Mucosa of rectum (tissue), 2 donors: ENCODE data around the gene BNIP5.

ENCODE experiments used
- H3K27ac ChIP-seq, 2 donors: one replicate each; pipeline ENCODE4 v1.7.0; 2013; ENCODE audit warnings: inconsistent platforms in 2 of 2, low read depth in 2 of 2, low read length in 2 of 2
- H3K27me3 ChIP-seq, 2 donors: one replicate each; pipeline ENCODE4 v1.7.0; 2013; ENCODE audit warnings: low read length in 2 of 2; ENCODE audit not compliant: control insufficient read depth in 2 of 2, insufficient read depth in 2 of 2
- H3K36me3 ChIP-seq, 2 donors: one replicate each; pipeline ENCODE4 v1.7.0; 2013; ENCODE audit warnings: low read length in 2 of 2; ENCODE audit not compliant: control insufficient read depth in 2 of 2, insufficient read depth in 2 of 2
- H3K4me1 ChIP-seq, 2 donors: one replicate each; pipeline ENCODE4 v1.7.0; 2013; ENCODE audit warnings: low read length in 2 of 2, mild to moderate bottlenecking in 1 of 2; ENCODE audit not compliant: control insufficient read depth in 2 of 2, insufficient read depth in 2 of 2
- H3K4me3 ChIP-seq, 2 donors: one replicate each; pipeline ENCODE4 v1.7.0; 2013; ENCODE audit warnings: low read length in 2 of 2
- H3K9ac ChIP-seq, 2 donors: one replicate each; pipeline ENCODE4 v1.7.0; 2013; ENCODE audit warnings: low read length in 2 of 2, low read depth in 1 of 2, mild to moderate bottlenecking in 1 of 2
- H3K9me3 ChIP-seq, 2 donors: one replicate each; pipeline ENCODE4 v1.7.0; 2013; ENCODE audit warnings: low read length in 2 of 2; ENCODE audit not compliant: control insufficient read depth in 2 of 2
- donor health status: healthy.
- donor health status: Normal muscosa, but diverticular disease.

The BNIP5 gene

DNA sequence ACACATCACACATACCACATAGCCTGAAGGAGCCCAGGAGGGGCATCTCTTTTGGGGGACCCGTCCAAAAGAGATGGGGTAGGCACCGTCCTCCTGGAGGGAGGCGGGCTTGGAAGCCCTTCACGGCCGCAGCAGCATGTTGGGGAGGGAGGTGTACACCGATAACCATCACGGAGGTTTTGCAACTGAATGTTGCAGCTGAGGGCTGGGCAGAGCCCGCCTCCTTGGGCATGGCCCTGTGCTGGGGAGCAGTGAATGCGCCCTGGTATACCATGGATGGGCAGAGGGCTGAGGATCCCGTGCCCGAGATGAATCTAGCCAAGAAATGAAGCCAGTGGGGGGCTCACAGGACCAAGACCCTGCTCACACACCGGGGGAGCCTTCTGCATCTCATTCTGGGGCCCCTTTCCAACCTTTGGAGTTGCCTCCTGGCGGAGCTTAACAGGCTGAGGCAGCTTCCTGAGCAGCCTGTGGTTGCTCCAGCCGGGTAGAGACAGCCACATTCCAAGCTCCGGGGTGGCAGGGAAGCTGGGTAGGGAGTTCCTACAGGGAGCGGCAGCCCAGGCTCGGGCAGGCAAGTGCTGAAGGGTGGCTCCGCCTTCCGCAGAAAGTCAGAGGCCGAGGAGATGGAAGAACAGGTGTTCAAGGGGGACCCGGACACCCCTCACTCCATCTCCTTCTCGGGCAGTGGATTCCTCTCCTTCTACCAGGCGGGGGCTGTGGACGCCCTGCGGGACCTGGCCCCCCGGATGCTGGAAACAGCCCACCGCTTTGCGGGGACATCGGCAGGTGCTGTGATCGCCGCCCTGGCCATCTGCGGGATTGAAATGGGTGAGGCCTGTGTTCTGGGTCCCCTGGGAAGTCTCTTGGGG lies 66.6 kb downstream of the BNIP5 start, which contains the start of gene PNPLA1:
TSS of gene PNPLA1 (plus strand) at position 227 of the 872 bp plus-strand sequence. CDS start at position 627, 400 bp downstream.
- H3K27ac ChIP-seq: no peak within 1 kb of the TSS
- H3K9ac ChIP-seq: no peak within 1 kb of the TSS
- peaks cover 4 to 6% of the 10 kb centered on the region in 2 donors for H3K27me3 ChIP-seq
- H3K4me1 ChIP-seq: no peaks in the 10 kb centered on the region
- no peaks in the 10 kb centered on the region for H3K36me3 ChIP-seq
- peaks cover 4 to 5% of the 10 kb centered on the region in 2 donors for H3K9me3 ChIP-seq
- no peak within 1 kb of the TSS for H3K4me3 ChIP-seq

DNA sequence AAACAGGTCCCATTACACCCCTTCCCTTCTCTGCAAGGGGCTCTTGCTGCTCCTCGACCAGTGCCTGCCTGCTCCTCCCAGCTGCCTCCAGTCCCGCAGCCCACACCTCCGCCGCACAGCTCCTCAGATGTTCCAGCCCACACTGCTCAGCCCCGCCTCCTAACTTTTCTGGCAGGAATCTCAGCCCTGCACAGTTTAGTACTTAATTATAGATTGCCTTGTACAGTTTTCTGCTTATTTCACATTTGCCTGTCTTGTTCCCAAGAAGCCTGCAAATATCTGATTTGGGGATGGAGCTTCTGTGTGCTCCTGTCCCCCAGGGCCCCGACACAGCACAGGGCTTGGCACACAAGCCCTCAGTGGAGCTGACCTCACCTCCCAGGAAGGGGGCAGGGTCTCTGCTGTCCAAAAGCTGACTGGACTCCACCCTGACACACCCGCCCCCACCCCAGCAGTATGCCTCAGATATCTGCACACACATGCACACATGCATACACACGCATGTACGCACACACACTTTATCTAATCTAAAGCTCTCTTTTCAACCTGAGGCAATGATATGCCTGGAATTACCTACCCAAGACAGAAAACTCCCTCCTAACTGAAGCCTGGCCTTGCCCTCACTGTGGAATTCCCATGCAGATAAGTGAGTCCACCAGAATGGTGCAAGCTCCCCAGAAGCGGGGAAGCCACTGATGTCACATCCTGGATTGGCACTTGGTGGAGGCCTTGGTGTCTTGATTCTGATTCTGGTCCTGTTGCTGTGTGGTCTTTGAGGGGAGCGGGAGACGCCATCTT lies 68.0 kb downstream of the BNIP5 start:
- H3K36me3 ChIP-seq: no peaks in the 10 kb centered on the region
- peaks cover 4 to 5% of the 10 kb centered on the region in 2 donors for H3K9me3 ChIP-seq
- no peaks in the 10 kb centered on the region for H3K4me1 ChIP-seq
- H3K9ac ChIP-seq: no peak overlapping the region
- no peak overlapping the region for H3K27ac ChIP-seq
- no peak overlapping the region for H3K4me3 ChIP-seq
- H3K27me3 ChIP-seq: peaks cover 4 to 6% of the 10 kb centered on the region in 2 donors

DNA sequence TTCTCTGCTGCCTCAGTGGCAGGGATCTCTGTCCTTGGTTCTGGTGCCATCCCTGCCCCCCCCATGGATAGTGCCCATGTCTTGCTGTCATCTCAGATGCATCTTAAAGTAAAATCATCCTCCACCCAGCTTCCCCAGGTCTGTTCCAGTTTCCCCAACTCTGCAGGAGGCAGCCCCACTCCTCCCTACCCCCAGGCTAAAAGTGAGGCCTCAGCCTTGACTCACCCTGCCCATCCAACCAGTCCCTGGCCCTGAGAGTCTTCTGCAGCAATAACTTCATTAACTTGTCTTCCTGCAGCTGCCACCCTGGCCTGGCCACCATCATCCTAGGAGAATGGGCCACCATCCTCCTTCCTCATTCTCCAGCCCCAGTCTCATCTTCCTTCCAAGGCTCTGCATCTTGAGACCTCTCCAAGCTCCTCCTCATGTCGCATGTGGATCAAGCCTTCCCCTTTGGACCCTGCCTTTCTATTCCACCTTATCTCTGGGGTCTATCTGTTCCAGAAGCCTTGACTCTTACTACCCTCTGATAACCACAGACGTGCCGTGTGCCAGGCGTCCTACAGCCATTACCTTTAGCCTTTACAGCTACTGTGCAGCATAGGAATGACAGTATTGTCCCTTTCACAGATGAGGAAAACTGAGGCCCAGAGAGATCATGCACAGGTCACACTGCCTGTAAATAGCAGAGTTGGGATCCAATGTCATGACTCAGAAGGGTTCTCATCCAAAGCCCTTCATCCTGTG lies 68.8 kb downstream of the BNIP5 start:
- Histone ChIP-seq H3K36me3 (no peaks in the 10 kb centered on the region), H3K27me3 (peaks cover 4 to 6% of the 10 kb centered on the region in 2 donors), H3K4me3 (no peak overlapping the region), H3K9ac (no peak overlapping the region), H3K27ac (no peak overlapping the region), H3K4me1 (no peaks in the 10 kb centered on the region), H3K9me3 (peaks cover 4 to 5% of the 10 kb centered on the region in 2 donors)

DNA sequence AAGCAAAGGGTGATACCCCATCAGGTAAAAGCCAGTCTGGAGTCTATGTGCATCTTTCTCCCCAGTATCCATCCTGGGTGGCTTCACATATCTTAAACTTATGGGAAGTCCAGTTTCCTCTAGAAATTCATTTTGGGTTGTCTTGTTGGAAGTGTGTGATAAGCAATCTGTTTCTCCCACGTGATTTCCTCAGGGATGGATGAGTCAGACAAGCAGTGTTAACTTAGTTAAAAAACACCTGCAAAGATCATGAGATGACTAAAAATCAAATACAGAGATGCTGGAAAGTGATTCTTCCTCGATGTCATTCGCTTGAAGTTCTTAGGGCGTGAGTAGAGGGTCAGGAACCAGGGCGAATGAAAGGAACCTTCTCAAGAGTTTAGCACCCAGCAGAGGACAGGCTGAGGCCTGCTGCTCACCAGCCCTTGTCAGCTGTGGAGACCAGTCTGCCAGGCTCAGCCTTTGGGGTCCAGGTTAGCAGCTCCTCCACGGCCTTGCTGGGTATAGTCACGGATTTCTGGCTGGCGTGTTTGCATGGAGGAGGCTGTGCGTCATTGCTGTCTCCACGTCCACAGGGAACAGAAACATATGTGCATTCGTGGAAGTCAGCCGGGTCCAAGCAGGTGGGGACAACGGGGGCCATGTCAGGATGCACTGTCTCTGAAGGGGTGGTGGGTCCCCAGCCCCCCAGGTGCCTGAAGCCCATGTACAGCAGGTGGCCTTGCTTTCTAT lies 69.6 kb downstream of the BNIP5 start:
- Histone ChIP-seq H3K27me3 (peaks cover 4 to 6% of the 10 kb centered on the region in 2 donors), H3K27ac (no peak overlapping the region), H3K4me1 (no peaks in the 10 kb centered on the region), H3K4me3 (no peak overlapping the region), H3K9me3 (peaks cover 4 to 5% of the 10 kb centered on the region in 2 donors), H3K36me3 (no peaks in the 10 kb centered on the region), H3K9ac (no peak overlapping the region)
